Measurements from ENCODE around the gene KCNIP1.

KCNIP1 gene

DNA sequence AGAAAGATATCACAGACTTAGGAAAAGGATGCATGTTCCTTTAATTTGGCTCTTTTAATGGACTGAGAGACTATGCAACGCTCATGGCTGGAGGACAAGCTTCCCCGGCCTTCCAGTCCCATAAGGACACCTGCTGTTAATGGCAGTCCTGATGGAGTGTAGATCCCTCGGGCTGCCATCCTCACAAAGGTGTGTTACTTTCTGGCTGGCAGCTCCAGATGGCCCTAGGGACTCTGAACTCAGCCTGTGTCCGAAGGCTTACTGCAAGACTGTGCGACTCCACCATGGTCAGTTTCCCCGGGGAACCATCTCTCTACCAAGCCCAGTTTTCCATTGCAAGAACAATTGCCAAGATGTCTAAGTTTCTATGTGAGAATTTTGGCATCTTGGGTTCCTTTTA lies 25.5 kb upstream of the KCNIP1 start:
- in situ Hi-C loops (cut with HindIII; ENCODE audit: low pct_ligation_motif_present, low sequenced_read_pairs) = no loop called here
- no peak for TF ChIP-seq CTCF (IDR thresholded peaks at IDR 0.05; ENCODE audit: low read depth, low read length, missing control alignments)
- Histone ChIP-seq H3K4me3 (ENCODE audit: low read depth, low read length) (no peak overlapping the region), H3K27me3 (replicated peaks) (no peaks in the 10 kb centered on the region), H3K27ac (no peak overlapping the region), H3K36me3 (replicated peaks) (no peaks in the 10 kb centered on the region)
- DNase-seq = no peak

GRCh38 chr5:170479484-170479883 lies 24.3 kb upstream of the KCNIP1 start:
- Histone ChIP-seq H3K27ac (no peak overlapping the region), H3K36me3 (replicated peaks) (no peaks in the 10 kb centered on the region), H3K4me3 (ENCODE audit: low read depth, low read length) (no peak overlapping the region), H3K27me3 (replicated peaks) (no peaks in the 10 kb centered on the region)
- TF ChIP-seq CTCF (IDR thresholded peaks at IDR 0.05; ENCODE audit: low read depth, low read length, missing control alignments) = peak; percentile 7
- peak; percentile 32 for DNase-seq
- in situ Hi-C loops (cut with HindIII; ENCODE audit: low pct_ligation_motif_present, low sequenced_read_pairs) = no loop called here

DNA sequence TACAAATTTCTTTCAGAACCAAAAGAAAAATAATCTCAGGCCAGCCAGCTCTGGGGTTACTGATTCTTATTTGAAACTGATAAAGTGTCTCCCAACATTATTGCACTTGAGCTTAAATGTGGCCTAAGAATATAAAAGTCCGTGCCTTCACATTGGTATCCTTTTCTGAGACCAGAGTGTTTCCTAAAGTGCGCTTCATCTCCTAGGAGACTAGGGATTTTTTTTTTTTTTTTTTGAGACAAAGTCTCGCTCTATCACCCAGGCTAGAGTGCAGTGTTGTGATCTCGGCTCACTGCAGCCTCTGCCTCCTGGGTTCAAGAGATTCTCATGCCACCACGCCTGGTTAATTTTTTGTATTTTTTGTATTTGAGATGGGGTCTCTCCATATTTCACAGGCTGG lies 23.6 kb upstream of the KCNIP1 start:
- H3K27me3 ChIP-seq (replicated peaks) = no peaks in the 10 kb centered on the region
- TF ChIP-seq CTCF (IDR thresholded peaks at IDR 0.05; ENCODE audit: low read depth, low read length, missing control alignments) = no peak
- no peak for DNase-seq
- no peaks in the 10 kb centered on the region for H3K36me3 ChIP-seq (replicated peaks)
- H3K4me3 ChIP-seq (ENCODE audit: low read depth, low read length) = no peak overlapping the region
- H3K27ac ChIP-seq = no peak overlapping the region
- in situ Hi-C loops (cut with HindIII; ENCODE audit: low pct_ligation_motif_present, low sequenced_read_pairs) = no loop called here

DNA sequence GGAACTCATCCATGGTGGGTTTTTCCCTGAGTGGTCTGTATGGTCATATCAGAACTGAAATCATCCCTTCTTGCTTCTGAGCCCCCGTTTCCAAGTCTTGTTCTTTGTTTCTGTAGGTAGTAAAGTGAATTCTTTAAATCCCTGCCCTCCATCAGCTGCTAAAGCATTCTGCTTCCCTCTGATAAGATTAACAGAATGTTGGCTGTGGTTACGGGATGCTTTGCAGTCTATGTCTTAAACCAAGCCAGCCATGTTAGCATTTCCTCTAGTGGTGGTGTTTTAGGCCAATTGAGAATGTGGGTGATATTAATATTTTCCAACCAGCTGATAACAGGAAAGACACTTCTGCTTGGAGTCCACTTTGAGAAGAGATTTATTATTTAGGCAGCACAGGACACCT lies 22.0 kb upstream of the KCNIP1 start:
- in situ Hi-C loops (cut with HindIII; ENCODE audit: low pct_ligation_motif_present, low sequenced_read_pairs) = no loop called here
- Histone ChIP-seq H3K36me3 (replicated peaks) (no peaks in the 10 kb centered on the region), H3K27ac (no peak overlapping the region), H3K27me3 (replicated peaks) (no peaks in the 10 kb centered on the region), H3K4me3 (ENCODE audit: low read depth, low read length) (no peak overlapping the region)
- no peak for TF ChIP-seq CTCF (IDR thresholded peaks at IDR 0.05; ENCODE audit: low read depth, low read length, missing control alignments)
- no peak for DNase-seq

DNA sequence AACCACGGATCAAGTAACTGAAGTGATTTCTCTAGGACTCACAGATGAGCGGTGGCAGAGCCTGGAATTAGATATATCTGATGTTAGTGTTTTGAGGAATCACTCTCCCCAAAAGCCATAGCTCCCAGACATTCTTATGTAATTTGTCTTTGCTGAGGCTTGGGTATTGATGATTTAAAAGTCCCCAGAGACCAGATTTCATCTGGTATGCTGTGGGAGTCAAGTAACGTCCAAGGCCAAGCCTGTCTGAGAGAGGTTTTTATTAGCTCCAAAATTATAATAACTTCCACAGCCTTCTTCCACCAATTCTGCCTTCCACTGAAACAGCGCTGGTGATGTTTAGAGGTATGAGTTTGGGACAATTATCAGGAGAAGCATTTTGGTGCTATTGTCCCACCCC lies 21.3 kb upstream of the KCNIP1 start:
- Histone ChIP-seq H3K27ac (no peak overlapping the region), H3K4me3 (ENCODE audit: low read depth, low read length) (no peak overlapping the region), H3K27me3 (replicated peaks) (no peaks in the 10 kb centered on the region), H3K36me3 (replicated peaks) (no peaks in the 10 kb centered on the region)
- in situ Hi-C loops (cut with HindIII; ENCODE audit: low pct_ligation_motif_present, low sequenced_read_pairs) = no loop called here
- TF ChIP-seq CTCF (IDR thresholded peaks at IDR 0.05; ENCODE audit: low read depth, low read length, missing control alignments) = no peak
- DNase-seq = no peak

- DNase-seq = peak; percentile 24
- TF ChIP-seq CTCF (IDR thresholded peaks at IDR 0.05; ENCODE audit: low read depth, low read length, missing control alignments) = no peak
- Histone ChIP-seq H3K27me3 (replicated peaks) (no peaks in the 10 kb centered on the region), H3K27ac (no peak overlapping the region), H3K4me3 (ENCODE audit: low read depth, low read length) (no peak overlapping the region), H3K36me3 (replicated peaks) (no peaks in the 10 kb centered on the region)
- in situ Hi-C loops (cut with HindIII; ENCODE audit: low pct_ligation_motif_present, low sequenced_read_pairs) = no loop called here
Observed at GRCh38 chr5:170483701-170484458, 19.9 kb upstream of the KCNIP1 start.

Measured in brain microvascular endothelial cell (primary cell).